ENCODE results near the gene TSC22D2.

DNA sequence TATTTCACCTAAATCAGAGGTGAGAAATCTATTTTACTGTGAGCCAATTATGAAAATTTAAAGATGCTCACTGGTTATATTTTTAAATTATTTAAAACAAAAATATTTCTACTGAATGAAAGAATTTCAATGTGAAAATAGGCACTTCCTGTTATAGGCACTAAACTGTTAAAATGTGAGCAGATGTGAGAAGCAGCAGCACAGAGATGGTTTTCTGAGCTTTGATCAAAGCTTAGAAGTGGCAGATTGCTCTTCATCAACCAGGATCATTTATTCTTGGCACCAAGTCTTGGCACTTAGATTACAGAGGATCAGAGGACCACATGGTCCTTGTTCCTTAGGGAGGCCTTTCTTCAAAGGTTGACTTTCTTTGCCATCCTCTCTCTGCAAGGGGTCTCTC lies 18.0 kb upstream of the TSC22D2 start:
- TF ChIP-seq, protein P1, sequence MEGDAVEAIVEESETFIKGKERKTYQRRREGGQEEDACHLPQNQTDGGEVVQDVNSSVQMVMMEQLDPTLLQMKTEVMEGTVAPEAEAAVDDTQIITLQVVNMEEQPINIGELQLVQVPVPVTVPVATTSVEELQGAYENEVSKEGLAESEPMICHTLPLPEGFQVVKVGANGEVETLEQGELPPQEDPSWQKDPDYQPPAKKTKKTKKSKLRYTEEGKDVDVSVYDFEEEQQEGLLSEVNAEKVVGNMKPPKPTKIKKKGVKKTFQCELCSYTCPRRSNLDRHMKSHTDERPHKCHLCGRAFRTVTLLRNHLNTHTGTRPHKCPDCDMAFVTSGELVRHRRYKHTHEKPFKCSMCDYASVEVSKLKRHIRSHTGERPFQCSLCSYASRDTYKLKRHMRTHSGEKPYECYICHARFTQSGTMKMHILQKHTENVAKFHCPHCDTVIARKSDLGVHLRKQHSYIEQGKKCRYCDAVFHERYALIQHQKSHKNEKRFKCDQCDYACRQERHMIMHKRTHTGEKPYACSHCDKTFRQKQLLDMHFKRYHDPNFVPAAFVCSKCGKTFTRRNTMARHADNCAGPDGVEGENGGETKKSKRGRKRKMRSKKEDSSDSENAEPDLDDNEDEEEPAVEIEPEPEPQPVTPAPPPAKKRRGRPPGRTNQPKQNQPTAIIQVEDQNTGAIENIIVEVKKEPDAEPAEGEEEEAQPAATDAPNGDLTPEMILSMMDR (IDR thresholded peaks at IDR 0.05) = no peak
- TF ChIP-seq POLR2A (IDR thresholded peaks at IDR 0.05) (no peak), EP300 (IDR thresholded peaks at IDR 0.05) (no peak)

Data from sigmoid colon (tissue), 4 donors.